Stimulated activated CD8-positive, alpha-beta memory T cell treated with anti-CD3 and anti-CD28 coated beads, Interleukin-15, amount 100 ng/mL, for 1 hour (primary cell): ENCODE data around the gene TMEM184A.
"Not testable (repeated sequence)": the region's sequence is repeated elsewhere in the genome, so short reads cannot be mapped to it uniquely, and the experiment has no call there.

Experiments
- DNase-seq: peaks from one replicate; pipeline ENCODE4 v3.0.0-alpha.2; 2020; ENCODE audit warnings: low read depth

TMEM184A gene

GRCh38 chr7:1523208-1523607 lies 32.8 kb downstream of the TMEM184A start:
- DNase-seq: no peak

DNA sequence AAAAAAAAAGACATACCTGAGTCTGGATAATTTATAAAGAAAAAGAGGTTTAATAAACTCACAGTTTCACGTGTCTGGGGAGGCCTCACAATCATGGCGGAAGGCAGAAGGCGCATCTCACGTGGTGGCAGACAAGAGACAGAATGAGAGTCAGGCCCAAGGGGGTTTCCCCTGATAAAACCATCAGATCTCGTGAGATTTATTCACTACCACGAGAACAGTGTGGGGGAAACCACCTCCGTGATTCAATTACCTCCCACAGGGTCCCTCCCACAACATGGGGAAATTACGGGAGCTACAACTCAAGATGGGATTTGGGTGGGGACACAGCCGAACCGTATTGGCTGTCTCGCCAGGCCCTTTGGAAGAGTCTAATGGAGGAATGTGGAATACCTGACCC lies 34.5 kb downstream of the TMEM184A start:
- no peak for DNase-seq

DNA sequence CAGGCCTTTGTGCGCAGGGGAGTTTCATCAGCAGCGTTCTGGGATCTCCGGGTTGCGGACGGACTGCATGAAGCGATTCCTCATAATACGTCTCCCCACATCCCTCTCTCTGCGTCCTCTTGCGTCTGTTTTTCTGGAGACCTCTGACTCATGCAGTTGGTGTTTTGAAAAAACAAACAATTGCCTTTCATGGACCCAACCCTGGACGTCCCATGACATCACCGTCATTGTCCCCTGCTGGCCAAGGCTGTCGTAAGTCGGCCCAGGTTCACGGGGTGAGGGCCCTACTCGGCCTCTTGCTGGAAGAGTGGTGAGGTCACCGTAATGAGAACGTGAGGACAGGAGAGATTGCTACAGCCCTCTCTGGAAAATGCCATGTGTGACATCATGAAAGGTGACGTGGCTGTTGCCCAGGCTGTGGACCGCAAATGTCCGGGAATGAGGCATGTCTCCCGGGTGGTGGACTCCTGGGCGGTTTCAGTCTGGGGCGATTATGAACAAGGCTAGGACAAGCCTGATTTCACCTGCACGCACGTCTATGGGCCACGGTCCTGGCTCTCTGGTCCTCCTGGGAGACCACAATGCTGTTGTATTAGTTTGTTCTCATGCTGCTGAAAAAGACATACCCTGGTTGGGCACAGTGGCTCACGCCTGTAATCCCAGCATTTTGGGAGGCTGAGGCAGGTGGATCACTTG lies 35.3 kb downstream of the TMEM184A start:
- no peak for DNase-seq

DNA sequence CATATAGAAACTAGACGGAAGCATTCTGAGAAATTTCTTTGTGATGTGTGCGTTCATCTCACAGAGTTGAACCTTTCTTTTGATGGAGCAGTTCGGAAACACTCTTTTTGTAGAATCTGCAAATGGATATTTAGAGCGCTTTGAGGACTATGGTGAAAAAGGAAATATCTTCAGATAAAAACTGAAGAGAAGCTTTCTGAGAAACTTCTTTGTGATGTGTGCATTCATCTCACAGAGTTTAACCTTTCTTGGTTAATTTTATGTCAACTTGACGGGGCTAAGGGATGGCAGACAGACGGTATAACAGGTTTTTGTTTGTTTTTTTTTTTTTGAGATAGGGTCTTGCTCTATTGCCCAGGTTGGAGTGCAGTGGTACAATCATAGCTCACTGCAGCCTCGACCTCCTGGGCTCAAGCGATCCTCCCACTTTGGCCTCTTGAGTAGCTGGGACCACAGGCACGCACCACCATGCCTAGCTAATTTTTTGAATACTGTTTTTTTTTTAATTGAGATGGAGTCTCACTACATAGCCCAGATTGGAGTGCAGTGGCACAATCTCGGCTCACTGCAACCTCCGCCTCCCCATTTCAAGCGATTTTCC lies 36.6 kb downstream of the TMEM184A start:
- DNase-seq: not testable (repeated sequence)

- DNase-seq: no peak
Measured at GRCh38 chr7:1516586-1517251, 39.3 kb downstream of the TMEM184A start.

- DNase-seq: not testable (repeated sequence)
Measured at GRCh38 chr7:1515509-1515967, 40.5 kb downstream of the TMEM184A start.

- DNase-seq: no peak
Measured at GRCh38 chr7:1514995-1515401, 41.0 kb downstream of the TMEM184A start.

GRCh38 chr7:1514407-1514806 lies 41.6 kb downstream of the TMEM184A start:
- no peak for DNase-seq

DNA sequence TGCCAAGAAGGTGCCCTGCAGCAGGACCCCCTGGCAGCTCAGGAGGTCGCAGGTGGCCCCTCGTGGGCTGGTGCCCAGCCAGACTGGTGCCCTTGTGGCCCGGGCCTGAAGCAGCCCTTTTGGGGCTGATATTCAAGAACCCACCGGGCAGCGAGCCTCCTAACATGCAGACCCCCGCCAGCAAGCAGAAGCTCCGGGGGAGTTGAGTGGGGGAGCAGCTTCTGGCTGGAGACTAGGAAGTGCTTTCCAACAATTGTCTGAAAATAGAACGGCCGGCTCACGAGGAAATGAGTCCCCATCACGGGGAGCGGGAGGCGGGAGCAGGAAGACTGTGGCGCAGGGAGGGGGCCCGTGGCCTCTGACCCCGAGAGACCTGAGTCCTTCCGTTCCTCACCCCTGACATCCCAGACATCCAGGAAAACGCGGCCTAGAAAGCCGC lies 42.3 kb downstream of the TMEM184A start:
- no peak for DNase-seq

GRCh38 chr7:1512781-1513656 lies 43.0 kb downstream of the TMEM184A start:
- no peak for DNase-seq

- no peak for DNase-seq
Measured at GRCh38 chr7:1511444-1512422, 44.3 kb downstream of the TMEM184A start.

DNA sequence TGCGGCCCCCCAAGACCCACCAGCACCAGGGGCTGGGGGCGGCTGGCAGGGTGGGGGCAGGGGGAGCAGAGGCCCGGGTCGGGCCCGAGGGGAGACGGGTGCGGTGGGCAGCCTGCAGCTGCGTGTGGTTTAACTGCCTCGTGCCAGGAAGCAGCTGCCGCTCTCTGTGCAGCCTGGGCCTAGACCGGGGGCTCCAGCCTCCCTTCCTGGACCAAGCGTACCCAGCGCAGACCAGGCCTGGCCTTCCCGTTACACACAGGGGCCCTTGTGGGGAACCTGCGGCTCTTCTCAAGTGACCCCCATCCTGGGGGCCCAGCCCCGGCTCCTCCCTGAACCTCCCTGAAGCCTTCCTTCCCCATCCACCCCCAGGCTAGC lies 45.2 kb downstream of the TMEM184A start:
- DNase-seq: no peak

- no peak for DNase-seq
Measured at GRCh38 chr7:1509226-1509625, 46.8 kb downstream of the TMEM184A start.

- DNase-seq: no peak
Measured at GRCh38 chr7:1508277-1508758, 47.7 kb downstream of the TMEM184A start.

DNA sequence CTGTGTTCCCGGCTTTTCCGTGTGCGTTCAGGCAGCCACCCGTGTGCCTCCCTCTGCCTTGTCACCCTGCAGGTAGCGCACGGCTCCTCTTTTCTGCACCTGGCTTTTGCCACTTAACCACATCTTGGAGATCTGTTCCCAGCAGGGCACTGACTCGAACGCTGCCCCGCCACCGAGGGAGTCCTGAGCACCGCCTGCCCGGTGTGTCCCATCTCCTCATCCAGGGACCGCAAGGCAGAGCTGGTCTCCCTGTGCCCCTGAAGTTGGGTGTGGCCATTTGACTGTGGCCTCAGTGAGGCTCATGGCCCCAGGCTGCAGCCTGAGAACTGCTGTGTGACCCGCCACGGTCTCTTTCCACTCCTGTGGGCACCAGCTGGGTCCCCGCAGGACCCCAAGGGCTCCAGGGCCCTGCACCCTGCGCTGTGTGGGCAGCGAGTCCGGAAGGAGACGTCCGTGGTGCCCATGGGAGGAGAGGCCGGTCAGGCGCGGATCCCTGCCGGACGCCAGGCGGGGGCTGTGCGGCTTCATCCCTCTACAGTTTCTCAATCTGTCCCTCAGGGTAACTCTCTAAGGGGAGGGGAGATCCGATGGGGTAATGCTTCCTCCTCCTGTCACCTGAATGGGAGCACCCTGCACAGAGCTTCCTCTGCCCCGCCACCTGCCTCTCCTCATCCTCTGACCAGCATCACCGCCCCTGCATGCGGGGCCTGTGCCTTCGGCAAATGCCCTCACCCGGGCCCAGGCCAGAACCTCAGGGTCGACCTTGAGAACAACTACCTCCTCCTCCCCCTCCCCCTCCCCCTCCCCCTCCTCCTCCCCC lies 50.1 kb downstream of the TMEM184A start:
- no peak for DNase-seq

DNA sequence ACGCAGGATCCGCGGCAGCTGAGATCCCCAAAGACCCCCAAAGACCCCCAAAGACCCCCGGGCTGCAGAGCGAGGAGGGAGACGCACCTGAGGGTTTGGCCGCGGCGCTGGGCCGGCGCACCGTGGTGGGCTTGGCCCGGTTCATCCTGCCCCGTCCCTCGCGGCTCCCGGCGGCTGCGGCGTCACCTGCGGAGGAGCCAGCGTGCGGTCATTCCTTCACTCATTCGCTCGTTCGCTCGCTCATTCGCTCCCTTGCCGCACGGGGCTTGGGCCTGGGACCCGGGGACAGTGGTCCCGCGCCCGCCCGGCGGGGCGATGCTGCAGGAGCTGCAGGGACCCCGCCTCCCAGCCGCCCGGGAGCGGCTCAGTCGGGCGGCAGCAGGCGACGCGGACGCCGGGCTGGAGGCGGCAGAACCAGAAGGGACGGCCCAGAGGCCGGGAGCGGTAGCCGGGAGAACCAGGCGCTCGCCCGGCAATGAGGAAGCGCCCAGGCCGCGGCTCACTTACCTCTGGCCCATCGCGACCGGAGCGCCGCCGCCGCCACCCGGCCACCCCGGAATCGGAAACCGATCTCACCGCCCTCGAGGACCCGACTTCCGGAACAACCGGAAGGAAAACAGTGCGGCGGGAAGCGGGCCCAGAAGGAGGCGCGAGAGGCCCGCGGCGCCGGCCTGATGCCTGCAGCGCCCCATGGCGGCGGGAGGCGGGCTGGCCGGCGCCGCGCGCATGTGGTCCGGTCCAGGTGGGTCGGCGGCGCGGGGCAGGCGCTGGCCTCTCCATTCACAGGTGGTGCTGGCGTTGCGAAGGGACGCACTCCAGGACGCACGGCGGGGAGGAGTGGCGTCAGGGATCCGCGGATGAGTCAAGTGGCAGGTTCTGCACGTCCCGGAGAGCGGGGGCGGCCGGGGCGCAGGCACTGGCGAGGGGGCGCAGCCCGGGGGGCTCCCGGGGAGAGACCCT lies 51.9 kb downstream of the TMEM184A start, which contains the start of gene INTS1:
TSS of gene INTS1 (minus strand) at position 574 of the 960 bp plus-strand sequence. CDS start at position 145, 429 bp downstream.
- peak; percentile 78 for DNase-seq

DNA sequence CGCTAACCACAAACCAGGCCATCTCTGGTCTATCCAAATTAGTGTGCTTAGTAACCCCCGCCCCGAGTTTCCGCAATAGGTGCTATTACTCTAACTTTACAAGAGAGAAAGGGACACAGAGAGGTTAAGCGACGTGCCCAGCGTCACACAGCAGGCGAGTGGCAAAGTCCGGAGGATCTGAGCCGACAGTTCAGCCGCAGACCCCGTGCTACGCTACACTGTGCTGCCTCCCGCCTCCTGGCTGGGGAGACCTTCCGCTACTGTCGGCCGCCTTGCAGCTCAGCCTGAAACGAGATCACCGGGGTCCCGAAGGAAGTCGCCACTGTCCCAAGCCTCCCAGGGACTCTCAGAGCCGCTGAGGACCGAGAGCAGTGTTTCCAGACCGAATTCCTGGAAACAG lies 52.6 kb downstream of the TMEM184A start:
- no peak for DNase-seq

DNA sequence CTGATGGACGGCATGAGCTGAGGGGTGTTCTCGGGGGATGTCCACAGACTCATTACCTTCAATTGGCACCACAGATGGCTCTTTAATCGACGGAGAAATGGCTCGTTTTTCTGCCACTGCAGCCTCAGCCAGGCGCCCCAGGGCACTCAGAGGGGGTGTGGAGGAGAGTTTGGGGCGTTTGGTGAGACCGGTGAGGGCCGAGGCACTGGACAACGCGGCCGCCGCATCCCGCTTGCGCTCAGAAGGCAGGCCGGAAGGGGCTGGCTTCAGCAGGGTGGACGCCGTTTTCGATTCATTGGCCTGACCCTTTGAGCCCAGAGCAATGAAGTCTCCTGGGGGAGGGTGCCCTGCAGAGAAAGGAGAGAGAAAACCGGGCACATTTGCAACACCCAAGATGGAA lies 53.2 kb downstream of the TMEM184A start:
- no peak for DNase-seq
